Right cardiac atrium (tissue), 5 donors: ENCODE measurements around the gene FBXL15. TPM values are rescaled to one million over a fixed set of nuclear protein-coding genes. Genes with fewer than 3 reads are reported as not detected.

ENCODE experiments used
- ATAC-seq, 2 donors: fragments of 200-7000 bp; cut with Tn5 transposase; one replicate each; pipeline versions ENCODE4 v1.8.0 to v1.9.1; 2020; ENCODE audit warnings: moderate library complexity in 2 of 2, mild to moderate bottlenecking in 1 of 2
- DNase-seq, 3 donors: peaks; one replicate each; pipeline ENCODE4 v3.0.0-alpha.2; 2020
- H3K27ac ChIP-seq: one replicate; pipeline ENCODE4 v1.5.1; 2013; ENCODE audit warnings: mild to moderate bottlenecking, low read length, control low read depth, moderate library complexity
- H3K27me3 ChIP-seq: one replicate; pipeline ENCODE4 v1.6.1; 2013; ENCODE audit not compliant: control insufficient read depth, insufficient read depth
- H3K4me1 ChIP-seq: one replicate; pipeline ENCODE4 v1.6.1; 2013; ENCODE audit warnings: low read length; ENCODE audit not compliant: control insufficient read depth, insufficient read depth
- H3K4me3 ChIP-seq: one replicate; pipeline ENCODE4 v1.5.1; 2013; ENCODE audit warnings: low read length, control low read depth
- H3K9me3 ChIP-seq: one replicate; pipeline ENCODE4 v1.6.1; 2013; ENCODE audit warnings: low read length; ENCODE audit not compliant: control insufficient read depth
- WGBS: extraction: QIAGEN DNeasy Blood & Tissue Kit; methylation state at CpG from one replicate; pipeline ENCODE4 v1.1.7; 2013; 5-methylcytosine and 5-hydroxymethylcytosine counted together
- intact Hi-C, 4 donors: fragments of 100-400 bp; cut with DNase I; formaldehyde crosslinking; loops; one replicate each; pipeline versions ENCODE4 v1.11.0 to v1.14.0; 2022 to 2023
- polyA plus RNA-seq: library from polyadenylated mRNA; stranded (reverse); fragments of 200-250 nt; gene quantifications from one replicate; pipeline ENCODE4 v1.2.3, GENCODE V29; 2013
- total RNA-seq, 4 donors: library from RNA; stranded (reverse); fragmentation: NEBNext Ultra II Directional; extraction: Animal tissue kit (Norgen Biotek cat#: 25700); gene quantifications; one replicate each; pipeline ENCODE4 v1.2.1, GENCODE V29; 2021
- donor health status: healthy with polysubstance abuse.
- donor health status: DM: no; HTN: yes; CAD: no.
- donor health status: DM: no; HTN: no; CAD: no.
- donor health status: DM: no; HTN: yes; CAD: no; lungs with severe emphysema.
- donor health status: DM: yes; HTN: yes; CAD: no.

The FBXL15 gene
- total and polyA plus RNA-seq, 5 donors, result 14.0 to 15.6 (median 14.4) TPM

DNA sequence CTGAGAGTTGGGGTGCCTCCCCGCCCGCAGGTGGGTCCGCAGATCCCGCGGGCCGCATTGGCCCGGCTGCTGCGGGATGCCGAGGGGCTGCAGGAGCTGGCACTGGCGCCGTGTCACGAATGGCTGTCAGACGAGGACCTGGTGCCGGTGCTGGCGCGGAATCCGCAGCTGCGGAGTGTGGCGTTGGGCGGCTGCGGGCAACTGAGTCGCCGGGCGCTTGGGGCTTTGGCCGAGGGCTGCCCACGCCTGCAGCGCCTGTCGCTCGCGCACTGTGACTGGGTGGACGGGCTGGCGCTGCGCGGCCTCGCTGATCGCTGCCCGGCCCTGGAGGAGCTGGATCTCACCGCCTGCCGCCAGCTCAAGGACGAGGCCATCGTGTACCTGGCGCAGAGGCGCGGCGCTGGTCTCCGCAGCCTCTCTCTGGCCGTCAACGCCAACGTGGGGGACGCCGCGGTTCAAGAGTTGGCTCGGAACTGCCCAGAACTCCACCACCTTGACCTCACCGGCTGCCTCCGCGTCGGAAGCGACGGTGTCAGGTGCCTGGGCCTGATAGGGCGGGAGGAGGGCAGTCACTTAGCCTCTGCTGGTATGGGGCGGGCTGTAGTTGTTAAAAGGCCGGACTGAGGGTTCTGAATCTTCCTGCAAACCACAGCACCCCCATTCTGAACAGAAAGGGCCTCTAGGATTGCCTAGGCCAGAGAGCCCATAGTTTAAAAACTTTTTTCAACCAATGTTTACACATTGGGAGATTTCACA, 1.3 kb downstream of the FBXL15 start:
- peak in 2 of 3 donors; percentile 75 to 76 for DNase-seq
- Histone ChIP-seq H3K27ac (peak overlapping the region; percentile 69), H3K9me3 (no peaks in the 10 kb centered on the region), H3K27me3 (no peaks in the 10 kb centered on the region), H3K4me3 (peak overlapping the region; percentile 58), H3K4me1 (peaks cover 3% of the 10 kb centered on the region)
- peak; percentile 3 to 8 for ATAC-seq
- under 1% methylated on average over 62 of the region's 62 CpGs for WGBS
- intact Hi-C loops, result no loop called here

DNA sequence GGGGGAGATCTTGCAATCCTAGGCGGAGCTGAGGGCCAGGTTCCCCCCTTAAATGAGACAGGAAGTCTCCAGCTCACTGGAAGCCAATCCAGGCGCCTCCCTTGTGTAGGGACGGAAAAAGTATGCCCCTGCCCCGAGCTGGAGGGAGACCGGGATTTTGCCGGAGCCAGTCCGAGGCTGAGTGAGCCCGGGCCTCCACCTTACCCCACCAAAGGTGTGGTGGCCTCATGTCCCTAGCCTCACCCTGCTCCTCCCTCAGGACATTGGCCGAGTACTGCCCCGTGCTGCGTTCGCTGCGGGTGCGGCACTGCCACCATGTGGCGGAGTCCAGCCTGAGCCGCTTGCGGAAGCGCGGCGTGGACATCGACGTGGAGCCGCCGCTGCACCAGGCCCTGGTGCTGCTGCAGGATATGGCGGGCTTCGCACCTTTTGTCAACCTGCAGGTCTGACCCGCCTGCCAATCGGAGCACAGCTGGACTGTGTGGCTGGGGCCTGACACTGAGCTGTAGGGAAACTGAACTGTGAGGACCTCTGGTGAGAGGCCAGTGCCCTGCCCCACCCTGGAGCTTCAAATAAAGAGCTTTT, 2.0 kb downstream of the FBXL15 start:
- intact Hi-C loops, result no loop called here
- peak; percentile 82 to 92 (median 91) for DNase-seq
- H3K27me3 ChIP-seq, result no peaks in the 10 kb centered on the region
- H3K27ac ChIP-seq, result peak overlapping the region; percentile 40
- H3K4me1 ChIP-seq, result peaks cover 3% of the 10 kb centered on the region
- ATAC-seq, result peak; percentile 62 to 65
- WGBS, result 7% methylated on average over 28 of the region's 28 CpGs
- H3K4me3 ChIP-seq, result peak overlapping the region; percentile 58
- H3K9me3 ChIP-seq, result no peaks in the 10 kb centered on the region

- Histone ChIP-seq H3K27ac (no peak overlapping the region), H3K27me3 (no peaks in the 10 kb centered on the region), H3K9me3 (no peaks in the 10 kb centered on the region), H3K4me3 (no peak overlapping the region), H3K4me1 (peaks cover 3% of the 10 kb centered on the region)
- 90% methylated on average over 13 of the region's 13 CpGs for WGBS
- DNase-seq (no peak), ATAC-seq (no peak)
- intact Hi-C loops, result no loop called here
Measured at GRCh38 chr10:102423372-102423968, 2.8 kb downstream of the FBXL15 start.

DNA sequence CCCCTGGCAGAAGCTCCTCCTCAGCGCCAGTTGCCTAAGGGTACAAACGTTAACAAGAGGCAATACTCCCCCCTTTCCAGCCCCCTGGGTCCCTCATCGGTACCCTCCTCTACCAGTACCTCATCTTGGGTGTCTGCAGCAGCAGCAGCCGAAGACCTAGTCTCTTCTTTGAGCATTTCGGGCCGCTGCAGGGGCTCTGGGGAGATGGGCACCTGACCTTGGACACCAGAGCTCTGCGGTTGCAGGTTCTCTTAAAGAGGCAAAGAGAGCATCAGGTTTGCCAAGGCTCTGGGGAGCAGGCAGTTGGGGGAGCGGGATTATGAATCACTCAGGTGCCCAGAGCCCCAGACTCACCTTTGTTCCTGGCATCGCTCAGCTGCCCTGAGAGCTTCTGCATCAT, 3.5 kb downstream of the FBXL15 start:
- Histone ChIP-seq H3K4me1 (peaks cover 3% of the 10 kb centered on the region), H3K27me3 (no peaks in the 10 kb centered on the region), H3K27ac (no peak overlapping the region), H3K4me3 (no peak overlapping the region), H3K9me3 (no peaks in the 10 kb centered on the region)
- ATAC-seq (no peak), DNase-seq (no peak)
- WGBS, result 77% methylated on average over 9 of the region's 9 CpGs
- intact Hi-C loops, result no loop called here

DNA sequence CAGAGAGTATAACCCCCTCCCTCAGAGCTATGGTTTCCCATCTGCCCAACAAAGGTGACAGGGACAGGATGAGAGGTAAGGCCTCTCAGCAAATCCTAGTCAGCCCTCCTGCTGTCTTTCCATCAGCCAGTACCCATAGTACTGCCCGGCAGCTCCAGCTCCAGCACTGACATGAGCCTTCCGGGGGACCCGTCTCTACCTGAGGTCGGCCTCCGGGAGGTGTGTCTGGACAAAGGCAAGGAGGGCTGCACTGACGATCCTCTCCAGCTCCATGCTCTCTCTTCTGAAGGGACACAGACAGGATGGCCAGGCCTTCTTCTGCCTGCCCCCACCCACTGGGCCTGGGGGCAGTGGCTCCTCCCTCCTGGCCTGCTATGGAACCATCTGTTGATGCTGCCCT, 4.3 kb downstream of the FBXL15 start:
- Histone ChIP-seq H3K27ac (no peak overlapping the region), H3K9me3 (no peaks in the 10 kb centered on the region), H3K4me1 (peaks cover 3% of the 10 kb centered on the region), H3K4me3 (no peak overlapping the region), H3K27me3 (no peaks in the 10 kb centered on the region)
- DNase-seq (no peak), ATAC-seq (no peak)
- 84% methylated on average over 6 of the region's 6 CpGs for WGBS
- intact Hi-C loops, result no loop called here

DNA sequence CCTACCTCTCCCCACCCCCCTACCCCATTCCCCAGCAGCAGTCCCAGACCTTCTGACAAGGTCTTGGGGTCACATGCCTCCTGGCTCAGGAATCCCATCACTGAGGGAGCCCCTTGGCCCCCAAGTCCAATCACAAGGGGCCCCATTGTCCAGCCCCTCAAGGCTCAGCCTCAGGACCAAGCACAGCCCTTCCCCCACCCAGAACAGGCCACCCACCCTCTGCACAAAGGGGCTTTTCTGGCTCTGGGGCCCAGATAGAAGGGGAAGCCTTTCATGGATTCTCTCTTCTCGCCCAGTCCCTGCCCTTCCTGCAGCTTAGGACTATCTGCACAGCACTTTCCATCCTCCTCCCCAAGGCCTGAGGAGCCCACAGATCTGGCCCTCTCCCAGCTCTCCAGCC, 4.8 kb downstream of the FBXL15 start:
- H3K4me1 ChIP-seq, result no peaks in the 10 kb centered on the region
- H3K27me3 ChIP-seq, result no peaks in the 10 kb centered on the region
- H3K9me3 ChIP-seq, result no peaks in the 10 kb centered on the region
- no peak overlapping the region for H3K27ac ChIP-seq
- no peak overlapping the region for H3K4me3 ChIP-seq
- DNase-seq, result no peak
- WGBS, result 64% methylated on average over 1 of the region's 1 CpG
- intact Hi-C loops, result no loop called here
- ATAC-seq, result no peak

DNA sequence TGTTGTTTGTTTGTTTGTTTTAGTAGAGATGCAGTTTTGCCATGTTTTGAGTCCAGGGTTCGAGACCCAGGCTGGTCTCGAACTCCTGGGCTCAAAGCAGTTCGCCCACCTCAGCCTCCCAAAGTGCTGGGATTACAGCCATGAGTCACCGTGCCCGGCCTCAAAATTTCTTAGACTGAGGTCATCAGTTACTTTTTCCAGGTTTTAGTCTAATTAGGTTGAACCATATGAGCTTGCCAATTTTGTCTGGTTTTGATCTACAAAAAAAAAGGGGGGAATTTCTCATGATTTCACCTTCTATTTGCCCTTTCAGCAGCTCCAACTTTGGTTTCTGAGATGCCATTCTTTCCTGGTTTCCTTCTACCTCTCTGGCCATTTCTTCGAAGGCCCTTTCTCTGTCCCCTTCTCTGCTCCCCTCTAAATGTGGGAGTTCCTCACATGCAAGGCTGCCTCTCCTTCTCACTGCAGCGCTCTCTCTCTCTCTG, 6.2 kb downstream of the FBXL15 start:
- Histone ChIP-seq H3K27me3 (no peaks in the 10 kb centered on the region), H3K4me1 (no peaks in the 10 kb centered on the region), H3K27ac (no peak overlapping the region), H3K9me3 (no peaks in the 10 kb centered on the region), H3K4me3 (no peak overlapping the region)
- intact Hi-C loops, result no loop called here
- DNase-seq, result no peak
- 87% methylated on average over 7 of the region's 7 CpGs for WGBS
- no peak for ATAC-seq

- Histone ChIP-seq H3K4me3 (no peak overlapping the region), H3K27ac (no peak overlapping the region), H3K4me1 (no peaks in the 10 kb centered on the region), H3K27me3 (no peaks in the 10 kb centered on the region), H3K9me3 (no peaks in the 10 kb centered on the region)
- DNase-seq (no peak), ATAC-seq (no peak)
- intact Hi-C loops, result no loop called here
- 86% methylated on average over 8 of the region's 8 CpGs for WGBS
Measured at GRCh38 chr10:102429468-102429867, 8.8 kb downstream of the FBXL15 start.

- intact Hi-C loops, result no loop called here
- WGBS, result 21% methylated on average over 4 of the region's 4 CpGs
- no peaks in the 10 kb centered on the region for H3K27me3 ChIP-seq
- H3K4me3 ChIP-seq, result peak overlapping the region; percentile 93
- no peaks in the 10 kb centered on the region for H3K9me3 ChIP-seq
- peak; percentile 8 to 15 for ATAC-seq
- H3K27ac ChIP-seq, result peak overlapping the region; percentile 46
- DNase-seq, result no peak
- peaks cover 2% of the 10 kb centered on the region for H3K4me1 ChIP-seq
Measured at GRCh38 chr10:102431452-102432124, 11.0 kb downstream of the FBXL15 start.

DNA sequence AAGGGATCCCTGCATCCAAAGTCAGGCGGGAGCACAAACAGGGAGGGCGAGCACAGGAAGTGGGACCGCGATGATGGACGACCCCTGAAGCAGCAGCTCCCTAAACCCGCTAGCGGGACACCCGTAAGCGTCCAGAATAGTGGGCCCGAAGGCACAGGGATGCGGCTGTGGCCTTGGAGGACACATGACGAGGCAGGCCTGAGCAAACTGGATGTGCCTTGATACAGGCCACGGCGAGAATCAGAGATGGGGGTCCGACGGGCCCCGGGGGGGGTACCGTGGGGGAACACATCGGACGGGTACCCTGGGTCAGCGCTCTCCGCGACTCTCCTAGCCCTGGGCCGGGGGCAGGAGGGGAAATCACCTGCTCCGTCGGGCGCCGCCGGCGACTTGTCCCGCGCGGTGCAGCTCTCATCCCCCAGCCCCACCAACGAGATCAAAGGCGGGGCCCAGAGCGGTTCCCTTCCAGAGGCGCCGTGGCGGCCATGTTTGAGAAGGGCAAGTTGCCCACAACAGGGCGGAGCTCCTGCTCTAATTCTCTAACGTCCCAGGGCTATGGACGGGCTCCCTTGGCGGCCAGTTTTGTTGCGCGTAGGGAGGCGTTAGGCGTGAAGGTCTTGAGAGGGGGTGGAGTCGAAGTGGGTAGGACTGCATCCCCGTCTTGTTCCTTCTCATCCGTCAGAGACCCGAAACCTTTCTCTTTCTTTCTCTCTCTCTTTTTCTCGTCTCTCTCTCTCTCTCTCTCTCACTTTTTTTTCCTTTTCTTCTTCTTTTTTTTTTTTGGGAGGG, 11.7 kb downstream of the FBXL15 start, which contains the start of gene CUEDC2:
TSS of gene CUEDC2 (minus strand) at position 413 of the 789 bp plus-strand sequence. CDS start 7,386 bp downstream, outside the sequence.
- peak; percentile 96 to 97 for ATAC-seq
- intact Hi-C loops, result no loop called here
- DNase-seq, result peak; percentile 96 to 99 (median 98)
- Histone ChIP-seq H3K27me3 (no peaks in the 10 kb centered on the region), H3K27ac (peak within 1 kb of the TSS; percentile 46), H3K9me3 (no peaks in the 10 kb centered on the region), H3K4me1 (peaks cover 2% of the 10 kb centered on the region), H3K4me3 (peak within 1 kb of the TSS; percentile 93)
- WGBS, result under 1% methylated on average over 52 of the region's 52 CpGs
